Measurements from ENCODE around the gene SDR9C7.

- TF ChIP-seq EZH2 (IDR thresholded peaks at IDR 0.05; ENCODE audit: insufficient read depth, low read length) (no peak), CTCF (IDR thresholded peaks at IDR 0.05; ENCODE audit: insufficient read depth, low read depth, low read length) (no peak)
Measured at GRCh38 chr12:56980941-56981530, 46.8 kb upstream of the SDR9C7 start.

Measured in astrocyte (in vitro differentiated cells and primary cell).